CD4-positive, alpha-beta T cell treated with Interleukin-17A for 1 hour (primary cell): ENCODE measurements around the gene ADCY1.

Experiments used
- DNase-seq: peaks from one replicate; pipeline ENCODE4 v3.0.0-alpha.2; 2020

Gene ADCY1

GRCh38 chr7:45626441-45627430, 52.6 kb downstream of the ADCY1 start:
- no peak for DNase-seq

- no peak for DNase-seq
Measured at GRCh38 chr7:45627691-45628456, 53.7 kb downstream of the ADCY1 start.

GRCh38 chr7:45631569-45631968, 57.4 kb downstream of the ADCY1 start:
- no peak for DNase-seq

GRCh38 chr7:45636733-45637132, 62.6 kb downstream of the ADCY1 start:
- DNase-seq: no peak

- DNase-seq: no peak
Measured at GRCh38 chr7:45638916-45639315, 64.7 kb downstream of the ADCY1 start.

- no peak for DNase-seq
Measured at GRCh38 chr7:45642044-45642443, 67.9 kb downstream of the ADCY1 start.

- no peak for DNase-seq
Measured at GRCh38 chr7:45643630-45644029, 69.5 kb downstream of the ADCY1 start.

GRCh38 chr7:45644237-45644636, 70.1 kb downstream of the ADCY1 start:
- DNase-seq: no peak

- no peak for DNase-seq
Measured at GRCh38 chr7:45645141-45645969, 71.2 kb downstream of the ADCY1 start.

- DNase-seq: no peak
Measured at GRCh38 chr7:45646207-45646821, 72.1 kb downstream of the ADCY1 start.

GRCh38 chr7:45646996-45647825, 73.0 kb downstream of the ADCY1 start:
- no peak for DNase-seq

- DNase-seq: no peak
Measured at GRCh38 chr7:45647967-45648670, 74.0 kb downstream of the ADCY1 start.

GRCh38 chr7:45648671-45648995, 74.5 kb downstream of the ADCY1 start:
- no peak for DNase-seq

GRCh38 chr7:45649560-45650346, 75.6 kb downstream of the ADCY1 start:
- no peak for DNase-seq

- DNase-seq: no peak
Measured at GRCh38 chr7:45650404-45651394, 76.5 kb downstream of the ADCY1 start.

GRCh38 chr7:45651540-45651939, 77.4 kb downstream of the ADCY1 start:
- no peak for DNase-seq

- DNase-seq: no peak
Measured at GRCh38 chr7:45652630-45653029, 78.5 kb downstream of the ADCY1 start.

- DNase-seq: no peak
Measured at GRCh38 chr7:45653209-45653907, 79.2 kb downstream of the ADCY1 start.
